HG03558 (cell line): Measurements from ENCODE around the gene DEAF1.

ENCODE experiments used
- ATAC-seq: cut with Tn5 transposase; IDR thresholded peaks from one replicate; pipeline ENCODE4 v1.9.1; 2021; ENCODE audit warnings: moderate number of reproducible peaks; ENCODE audit not compliant: unreplicated experiment; ENCODE audit errors: extremely low read depth

The DEAF1 gene

GRCh38 chr11:601573-602245 is 93.3 kb downstream of the DEAF1 start:
- no peak for ATAC-seq

GRCh38 chr11:598005-598680 is 96.9 kb downstream of the DEAF1 start:
- ATAC-seq: no peak

- ATAC-seq: no peak
Observed at GRCh38 chr11:597166-597725, 97.8 kb downstream of the DEAF1 start.

- ATAC-seq: no peak
Observed at GRCh38 chr11:596374-596773, 98.6 kb downstream of the DEAF1 start.

- ATAC-seq: no peak
Observed at GRCh38 chr11:595400-595799, 99.6 kb downstream of the DEAF1 start.
